Endometrium (tissue), 2 donors: ENCODE data around the gene PDE4D.
"Not testable (repeated sequence)": the region's sequence is repeated elsewhere in the genome, so short reads cannot be mapped to it uniquely, and the experiment has no call there.

Experiments
- FAIRE-seq: peaks from 2 replicates; lab custom pipeline; 2012; peaks lifted over from hg19 to GRCh38; lab: Jason Lieb, UNC
- donor health status: control.
- donor health status: control.

PDE4D gene

GRCh38 chr5:58968350-58968749, 925.2 kb downstream of the PDE4D start:
- FAIRE-seq: no peak

- FAIRE-seq: no peak
Measured at GRCh38 chr5:58967597-58968281, 925.8 kb downstream of the PDE4D start.

- FAIRE-seq: no peak
Measured at GRCh38 chr5:58965677-58966414, 927.7 kb downstream of the PDE4D start.

- FAIRE-seq: no peak
Measured at GRCh38 chr5:58963821-58964220, 929.7 kb downstream of the PDE4D start.

GRCh38 chr5:58963361-58963760, 930.2 kb downstream of the PDE4D start:
- no peak for FAIRE-seq

- FAIRE-seq: no peak
Measured at GRCh38 chr5:58961631-58962280, 931.8 kb downstream of the PDE4D start.

- FAIRE-seq: no peak
Measured at GRCh38 chr5:58958701-58959100, 934.8 kb downstream of the PDE4D start.

GRCh38 chr5:58953218-58953617, 940.3 kb downstream of the PDE4D start:
- FAIRE-seq: not testable (repeated sequence)

- FAIRE-seq: no peak
Measured at GRCh38 chr5:58950224-58950623, 943.3 kb downstream of the PDE4D start.

- no peak for FAIRE-seq
Measured at GRCh38 chr5:58946230-58946629, 947.3 kb downstream of the PDE4D start.

GRCh38 chr5:58944221-58944620, 949.3 kb downstream of the PDE4D start:
- no peak for FAIRE-seq

- FAIRE-seq: no peak
Measured at GRCh38 chr5:58940446-58940845, 953.1 kb downstream of the PDE4D start.

GRCh38 chr5:58939664-58940063, 953.9 kb downstream of the PDE4D start:
- no peak for FAIRE-seq

- FAIRE-seq: no peak
Measured at GRCh38 chr5:58938563-58939424, 954.7 kb downstream of the PDE4D start.

- FAIRE-seq: no peak
Measured at GRCh38 chr5:58937031-58937681, 956.4 kb downstream of the PDE4D start.

GRCh38 chr5:58934629-58935097, 958.9 kb downstream of the PDE4D start:
- no peak for FAIRE-seq

- no peak for FAIRE-seq
Measured at GRCh38 chr5:58933891-58934628, 959.5 kb downstream of the PDE4D start.

- FAIRE-seq: no peak
Measured at GRCh38 chr5:58932057-58932612, 961.4 kb downstream of the PDE4D start.

- no peak for FAIRE-seq
Measured at GRCh38 chr5:58930520-58930919, 963.0 kb downstream of the PDE4D start.

- FAIRE-seq: no peak
Measured at GRCh38 chr5:58929726-58930125, 963.8 kb downstream of the PDE4D start.

GRCh38 chr5:58927938-58928337, 965.6 kb downstream of the PDE4D start:
- no peak for FAIRE-seq
